GM12878 (cell line): ENCODE measurements around the gene TBC1D2B. TPM values are rescaled to one million over a fixed set of nuclear protein-coding genes. Genes with fewer than 3 reads are reported as not detected.
A peak's percentile ranks its signal among the peaks of the same experiment; 100 is the strongest.

ENCODE experiments used
- ATAC-seq: fragments of 200-7000 bp; cut with Tn5 transposase; 3 replicates; pipeline ENCODE4 v1.9.1; 2020; ENCODE audit warnings: mild to moderate bottlenecking, moderate library complexity
- BruUV-seq: library from RNA; stranded (reverse); fragments of 400-500 nt; replicated peaks from 2 replicates; lab custom pipeline; 2021; lab: Mats Ljungman, UMichigan
- CTCF ChIA-PET: fragments of 300-600 bp; sonication (Branson Sonifier 250); formaldehyde crosslinking; extraction: SDS; loops from one replicate; lab custom pipeline; 2021; ENCODE audit warnings: inconsistent platforms; lab: Yijun Ruan, JAX
- POLR2A ChIA-PET: fragments of 350-600 bp; formaldehyde crosslinking; extraction: SDS; loops from one replicate; lab custom pipeline; 2021; ENCODE audit warnings: inconsistent platforms; lab: Charles Lee
- RAD21 ChIA-PET: fragments of 300-600 bp; sonication (Branson Sonifier 250); formaldehyde crosslinking; loops from one replicate; lab custom pipeline; 2023; ENCODE audit warnings: antibody characterized with exemption; ENCODE audit not compliant: unreplicated experiment; lab: Charles Lee
- SMC1A ChIA-PET: fragments of 300-600 bp; sonication (Branson Sonifier 250); formaldehyde crosslinking; loops from one replicate; lab custom pipeline; 2023; ENCODE audit not compliant: unreplicated experiment, uncharacterized antibody; lab: Charles Lee
- DNase-seq: peaks from one replicate; pipeline ENCODE4 v3.0.0-alpha.2; 2011; ENCODE audit warnings: low read depth, low spot score
- FAIRE-seq: peaks from 3 replicates; lab custom pipeline; 2011; peaks lifted over from hg19 to GRCh38; lab: Jason Lieb, UNC
- H2AFZ ChIP-seq: 2 replicates; pipeline ENCODE4 v1.6.0; 2011; ENCODE audit warnings: low read depth, low read length, control low read depth; ENCODE audit not compliant: control insufficient read depth
- H3K27ac ChIP-seq: 2 replicates; pipeline ENCODE4 v1.5.1; 2011; ENCODE audit warnings: control low read depth; ENCODE audit not compliant: control insufficient read depth, insufficient read depth
- H3K27me3 ChIP-seq, 2 experiments: replicated peaks in 1 of 2; 2 replicates each; pipeline versions ENCODE4 v1.6.0 to v1.6.1; 2011; ENCODE audit warnings: low read length in 1 of 2; ENCODE audit not compliant: control insufficient read depth in 2 of 2, insufficient read depth in 2 of 2
- H3K36me3 ChIP-seq, 2 experiments: 2 replicates each; pipeline ENCODE4 v1.5.1; 2011; ENCODE audit warnings: low read length in 1 of 2; ENCODE audit not compliant: control insufficient read depth in 2 of 2, insufficient read depth in 2 of 2
- H3K4me1 ChIP-seq: 2 replicates; pipeline ENCODE4 v1.6.1; 2011; ENCODE audit warnings: mild to moderate bottlenecking, low read length, moderate library complexity, mixed read lengths; ENCODE audit not compliant: control insufficient read depth, insufficient read depth
- H3K4me2 ChIP-seq: 2 replicates; pipeline ENCODE4 v1.6.0; 2011; ENCODE audit warnings: control low read depth; ENCODE audit not compliant: control insufficient read depth, insufficient read depth
- H3K4me3 ChIP-seq: fragments of 200-600 bp; sonication (generic); 2 replicates; pipeline ENCODE4 v1.5.1; 2016
- H3K79me2 ChIP-seq: 2 replicates; pipeline ENCODE4 v1.6.0; 2011; ENCODE audit warnings: low read length; ENCODE audit not compliant: control insufficient read depth, insufficient read depth
- H3K9ac ChIP-seq: 2 replicates; pipeline ENCODE4 v1.8.0; 2011; ENCODE audit warnings: low read length, control low read depth, mixed read lengths; ENCODE audit not compliant: control insufficient read depth, insufficient read depth
- H3K9me3 ChIP-seq: replicated peaks from 3 replicates; pipeline ENCODE4 v1.5.1; 2011; ENCODE audit warnings: mild to moderate bottlenecking, low read length; ENCODE audit not compliant: control insufficient read depth, insufficient read depth
- H4K20me1 ChIP-seq: 2 replicates; pipeline ENCODE4 v1.6.0; 2011; ENCODE audit not compliant: control insufficient read depth, insufficient read depth
- CTCF ChIP-seq, 3 experiments: IDR thresholded peaks in 2 of 3; conservative IDR thresholded peaks in 1 of 3; 2 replicates each; pipeline ENCODE4 v1.5.1; 2011; ENCODE audit warnings: low read depth in 3 of 3, low read length in 3 of 3, mild to moderate bottlenecking in 3 of 3, control low read depth in 2 of 3, moderate library complexity in 2 of 3, inconsistent platforms in 1 of 3, mixed read lengths in 1 of 3; ENCODE audit not compliant: control insufficient read depth in 2 of 3, insufficient read depth in 1 of 3; ENCODE audit errors: extremely low read depth in 1 of 3
- NFXL1 ChIP-seq: fragments of 450-650 bp; IDR thresholded peaks from 2 replicates; pipeline ENCODE4 v1.6.1; 2017; ENCODE audit warnings: antibody characterized with exemption, mild to moderate bottlenecking, borderline replicate concordance
- WGBS: methylation state at CpG from one replicate; pipeline ENCODE4 v1.1.6; 2016; ENCODE audit warnings: low lambda C conversion rate; ENCODE audit not compliant: insufficient replicate concordance, insufficient coverage; ENCODE audit errors: missing lambda C conversion rate; 5-methylcytosine and 5-hydroxymethylcytosine counted together
- in situ Hi-C: fragments of 300-500 bp; cut with MboI; formaldehyde crosslinking; loops from 9 replicates; pipeline ENCODE4 v1.14.3; 2018; ENCODE audit warnings: mixed read lengths
- intact Hi-C: fragments of 100-400 bp; cut with micrococcal nuclease; formaldehyde crosslinking; loops from one replicate; pipeline ENCODE4 v1.14.2; 2022; ENCODE audit not compliant: unreplicated experiment
- polyA plus RNA-seq, 11 experiments: library from polyadenylated mRNA; depleted of rRNA in 4 of 11; unstranded in 6 of 11; stranded (reverse) in 5 of 11; fragments of >200 nt; fragmentation: Nextera tagmentation in 4 of 11; fragmentation: Illumina TruSeq in 1 of 11; extraction: Ambion mirVana in 4 of 11; extraction: Trizol in 1 of 11; gene quantifications; 1 replicate in 1 of 11; 2 replicates in 10 of 11; pipeline versions ENCODE4 v1.2.1 to v1.2.3, GENCODE V29; 2011 to 2016; ENCODE audit warnings: inconsistent platforms in 2 of 11, missing spikeins in 2 of 11, low read depth in 1 of 11
- total RNA-seq, 4 experiments: library from RNA; depleted of rRNA in 3 of 4; stranded (reverse); fragments of >200 nt in 3 of 4; fragmentation: Illumina TruSeq in 1 of 4; extraction: Trizol in 1 of 4; gene quantifications; 2 replicates each; pipeline versions ENCODE4 v1.2.1 to v1.2.3, GENCODE V29; 2013 to 2021

Gene TBC1D2B
- total and polyA plus RNA-seq, 10 of the 15 experiments (the other 5 are each of a cell fraction or from before 2014, with no cell fraction given) = 1.3 to 53.4 (median 19.4) TPM

DNA sequence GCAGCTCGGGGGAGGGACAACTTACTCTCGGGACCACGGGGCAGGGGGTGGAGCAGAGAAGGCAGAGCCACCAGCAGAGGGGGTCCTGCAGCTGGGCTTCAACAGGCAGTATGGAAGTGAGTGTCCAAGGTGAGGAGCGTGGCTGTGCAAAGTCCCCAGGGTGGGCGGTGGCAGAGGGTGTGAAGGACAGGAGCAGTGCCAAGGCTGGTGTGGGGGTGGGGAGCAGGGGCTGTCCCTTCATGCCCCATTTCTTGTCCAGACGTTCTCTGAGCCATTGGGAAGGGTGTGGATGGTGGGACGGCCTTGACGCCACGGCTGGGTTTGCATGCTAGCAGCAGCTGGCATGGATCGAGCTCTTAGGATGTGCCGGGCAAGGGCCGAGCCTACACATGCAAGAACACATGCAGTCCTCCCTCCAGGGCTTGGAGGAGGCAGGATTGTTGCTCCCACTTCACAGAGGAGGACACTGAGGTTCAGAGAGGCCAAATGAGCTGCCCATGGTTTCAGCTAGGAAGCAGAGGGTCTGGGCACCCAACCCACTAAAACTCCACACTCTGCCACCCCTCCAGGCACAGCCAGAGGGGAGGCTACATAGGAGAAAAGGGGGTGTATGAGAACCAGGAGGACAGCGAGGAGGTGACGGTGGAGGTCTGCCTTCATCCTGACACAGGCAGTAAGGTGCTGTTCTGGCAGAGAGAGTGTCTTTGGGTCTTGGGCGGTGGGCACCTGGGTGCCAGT is 93.6 kb downstream of the TBC1D2B start:
- Histone ChIP-seq H3K27ac (no peak overlapping the region), H3K4me2 (no peak overlapping the region), H3K9ac (no peak overlapping the region), H4K20me1 (no peaks in the 10 kb centered on the region), H3K4me1 (no peaks in the 10 kb centered on the region), H3K79me2 (no peaks in the 10 kb centered on the region), H3K9me3 (no peaks in the 10 kb centered on the region), H3K27me3 (no peaks in the 10 kb centered on the region), H3K4me3 (no peak overlapping the region), H2AFZ (no peak overlapping the region), H3K36me3 (no peaks in the 10 kb centered on the region)
- ChIA-PET SMC1A (interaction anchor here (0.6 to 1.2 kb wide), 2 partner anchors 63 to 128 kb away, joined by 3 read pairs; no protein-coding TSS in a partner anchor), CTCF (interaction anchor here (0.6 to 2.8 kb wide), 5 partner anchors 84 to 127 kb away, joined by 3 to 17 read pairs (median 4); no protein-coding TSS in a partner anchor), RAD21 (interaction anchor here (2.1 kb wide), 1 partner anchor 124 kb away, joined by 8 read pairs; no protein-coding TSS in a partner anchor), POLR2A (no interaction called here)
- TF ChIP-seq CTCF (IDR thresholded peaks at IDR 0.05 in 2 of 3, conservative IDR thresholded peaks at IDR 0.05 in 1 of 3; ENCODE audit: control insufficient read depth in 2 of 3, extremely low read depth in 1 of 3, insufficient read depth in 1 of 3, low read depth in 3 of 3, low read length in 3 of 3) (peak in 1 of 3 experiments; percentile 11; a peak in 1 of 6 replicates), NFXL1 (no peak)
- intact Hi-C loops = no loop called here
- no TSS peak for BruUV-seq
- peak; percentile 19; the same call in 1 of the 3 replicates for ATAC-seq
- no peak for DNase-seq
- no peak for FAIRE-seq
- 41% methylated on average over 15 of the region's 15 CpGs for WGBS
- in situ Hi-C loops = no loop called here
